Measurements from ENCODE around the gene ATG13.

Gene ATG13

DNA sequence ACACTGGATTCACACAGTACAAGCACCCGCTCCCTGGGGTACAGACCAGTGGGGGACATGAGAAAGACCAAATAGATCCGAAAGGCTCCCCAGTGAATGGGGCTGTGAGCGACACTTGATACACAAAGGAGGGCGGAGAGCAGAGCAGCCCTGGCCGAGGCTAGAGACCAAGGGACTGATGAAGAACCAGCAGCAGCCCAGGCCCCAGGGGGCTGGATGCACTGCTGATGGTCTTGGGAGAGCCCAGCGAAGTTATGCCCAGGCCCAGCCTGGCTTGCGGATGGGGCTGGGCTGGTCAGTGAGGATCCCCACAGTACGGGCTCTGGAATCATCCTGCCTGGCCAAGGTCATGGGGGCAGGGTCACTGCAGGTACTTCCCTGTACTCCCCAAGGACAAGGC, 59.8 kb downstream of the ATG13 start:
- H3K4me3 ChIP-seq (ENCODE audit: low read depth, low read length), result no peak overlapping the region
- TF ChIP-seq, protein P1, sequence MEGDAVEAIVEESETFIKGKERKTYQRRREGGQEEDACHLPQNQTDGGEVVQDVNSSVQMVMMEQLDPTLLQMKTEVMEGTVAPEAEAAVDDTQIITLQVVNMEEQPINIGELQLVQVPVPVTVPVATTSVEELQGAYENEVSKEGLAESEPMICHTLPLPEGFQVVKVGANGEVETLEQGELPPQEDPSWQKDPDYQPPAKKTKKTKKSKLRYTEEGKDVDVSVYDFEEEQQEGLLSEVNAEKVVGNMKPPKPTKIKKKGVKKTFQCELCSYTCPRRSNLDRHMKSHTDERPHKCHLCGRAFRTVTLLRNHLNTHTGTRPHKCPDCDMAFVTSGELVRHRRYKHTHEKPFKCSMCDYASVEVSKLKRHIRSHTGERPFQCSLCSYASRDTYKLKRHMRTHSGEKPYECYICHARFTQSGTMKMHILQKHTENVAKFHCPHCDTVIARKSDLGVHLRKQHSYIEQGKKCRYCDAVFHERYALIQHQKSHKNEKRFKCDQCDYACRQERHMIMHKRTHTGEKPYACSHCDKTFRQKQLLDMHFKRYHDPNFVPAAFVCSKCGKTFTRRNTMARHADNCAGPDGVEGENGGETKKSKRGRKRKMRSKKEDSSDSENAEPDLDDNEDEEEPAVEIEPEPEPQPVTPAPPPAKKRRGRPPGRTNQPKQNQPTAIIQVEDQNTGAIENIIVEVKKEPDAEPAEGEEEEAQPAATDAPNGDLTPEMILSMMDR (IDR thresholded peaks at IDR 0.05; ENCODE audit: low read depth, low read length), result no peak
- in situ Hi-C loops (cut with HindIII; ENCODE audit: low sequenced_read_pairs), result no loop called here
- DNase-seq (ENCODE audit: low read depth, low spot score), result no peak

DNA sequence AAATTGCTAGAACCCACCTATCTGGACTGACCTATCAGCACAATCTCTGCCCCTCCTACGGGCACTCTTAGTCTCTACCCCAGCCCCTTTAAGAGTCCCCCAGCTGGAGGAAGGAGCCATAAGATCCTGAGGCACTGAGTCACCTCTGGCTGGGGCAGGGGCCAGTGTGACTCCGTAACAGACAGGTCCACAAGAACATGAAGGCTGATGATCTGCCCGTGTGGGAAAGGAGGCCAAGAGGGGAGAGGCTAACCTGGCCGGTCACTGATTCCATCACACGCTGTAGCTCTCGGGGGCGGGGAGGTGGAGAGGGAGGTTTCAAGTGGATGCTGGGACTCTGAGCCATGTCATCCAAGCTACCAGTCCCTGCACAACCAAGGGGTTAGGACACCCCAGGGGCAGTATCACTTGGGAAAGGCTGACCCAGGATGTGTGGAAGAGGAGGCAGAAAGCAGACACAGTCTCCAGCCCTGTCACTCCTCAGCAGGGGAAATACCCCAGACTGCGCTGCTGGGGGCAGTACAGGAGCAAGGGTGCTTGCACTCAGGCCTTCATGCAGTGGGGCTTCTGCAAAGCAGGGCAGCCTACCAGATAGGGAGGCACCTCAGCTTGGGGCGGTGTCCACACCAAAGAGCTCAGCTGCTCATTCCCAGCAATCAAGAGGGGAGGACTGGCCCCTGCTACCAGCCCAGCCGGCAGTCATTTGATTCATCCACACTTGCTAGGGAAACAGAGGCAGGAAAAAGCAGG, 60.8 kb downstream of the ATG13 start:
- in situ Hi-C loops (cut with HindIII; ENCODE audit: low sequenced_read_pairs), result no loop called here
- no peak overlapping the region for H3K4me3 ChIP-seq (ENCODE audit: low read depth, low read length)
- TF ChIP-seq, protein P1 (IDR thresholded peaks at IDR 0.05; ENCODE audit: low read depth, low read length), result no peak
- no peak for DNase-seq (ENCODE audit: low read depth, low spot score)

DNA sequence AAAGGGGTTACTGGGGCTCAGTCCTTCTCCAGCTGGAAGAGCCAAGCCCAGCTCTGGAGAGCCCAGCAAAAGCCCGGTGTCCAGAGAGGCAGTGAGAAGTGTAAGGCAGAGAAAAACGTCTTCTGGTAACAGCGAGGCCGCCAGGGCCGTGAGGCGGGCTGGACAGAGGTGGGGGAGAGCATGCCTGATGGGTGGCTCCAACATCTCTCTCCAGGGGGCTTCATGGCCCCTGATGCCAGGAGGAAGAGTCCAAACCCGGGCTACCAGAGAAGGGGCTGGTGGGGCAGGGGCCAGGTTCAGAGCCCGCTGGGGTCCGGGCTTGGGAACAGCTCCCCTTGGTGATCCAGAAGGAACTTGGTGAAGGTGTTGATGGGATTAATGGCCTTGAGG, 61.4 kb downstream of the ATG13 start:
- no peak for DNase-seq (ENCODE audit: low read depth, low spot score)
- no peak overlapping the region for H3K4me3 ChIP-seq (ENCODE audit: low read depth, low read length)
- TF ChIP-seq, protein P1 (IDR thresholded peaks at IDR 0.05; ENCODE audit: low read depth, low read length), result no peak
- in situ Hi-C loops (cut with HindIII; ENCODE audit: low sequenced_read_pairs), result no loop called here

DNA sequence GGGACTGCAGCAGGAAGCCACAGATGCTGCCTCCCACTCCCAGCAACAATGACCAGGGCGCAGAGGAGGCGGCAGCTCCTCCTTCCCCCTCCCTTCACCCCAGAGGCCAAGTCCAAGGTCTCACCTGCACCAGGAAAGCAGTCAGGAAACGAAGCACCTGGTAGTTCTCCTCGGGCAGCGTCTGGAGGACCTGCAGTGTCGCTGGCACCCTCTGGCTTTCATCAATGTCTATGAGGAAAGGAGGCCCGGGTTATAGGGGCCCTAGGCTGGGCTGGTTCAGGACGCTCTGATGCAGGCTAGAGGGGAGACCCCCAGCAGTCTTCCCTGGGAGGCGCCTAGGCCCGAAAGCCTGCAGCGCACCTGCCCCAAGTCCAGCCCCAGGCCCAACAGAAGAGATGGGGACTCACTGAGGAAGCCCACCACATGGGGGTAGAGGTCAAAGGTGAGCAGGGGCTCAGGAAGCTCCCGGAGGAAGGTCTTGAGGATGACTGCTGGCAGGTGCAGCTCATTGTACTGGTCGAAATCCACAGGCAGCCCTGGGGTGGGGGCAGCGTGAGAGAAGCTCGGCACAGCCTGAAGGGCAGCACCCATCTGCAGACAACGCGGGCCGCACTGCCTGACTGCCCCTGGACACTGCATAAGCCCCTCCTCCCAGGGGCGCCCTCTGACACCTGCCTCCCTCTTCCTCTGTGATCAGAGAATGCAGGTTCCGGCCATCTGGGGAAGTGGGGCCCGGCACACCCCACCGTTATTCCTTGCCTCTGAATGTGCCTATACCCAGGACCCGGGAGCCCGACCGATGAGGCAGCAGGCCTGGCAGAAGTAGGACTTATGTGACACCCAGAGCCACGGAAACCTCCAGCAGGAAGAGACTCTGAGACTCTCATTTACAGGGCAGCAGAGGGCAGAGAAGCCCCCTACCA, 62.1 kb downstream of the ATG13 start:
- TF ChIP-seq, protein P1 (IDR thresholded peaks at IDR 0.05; ENCODE audit: low read depth, low read length), result no peak

DNA sequence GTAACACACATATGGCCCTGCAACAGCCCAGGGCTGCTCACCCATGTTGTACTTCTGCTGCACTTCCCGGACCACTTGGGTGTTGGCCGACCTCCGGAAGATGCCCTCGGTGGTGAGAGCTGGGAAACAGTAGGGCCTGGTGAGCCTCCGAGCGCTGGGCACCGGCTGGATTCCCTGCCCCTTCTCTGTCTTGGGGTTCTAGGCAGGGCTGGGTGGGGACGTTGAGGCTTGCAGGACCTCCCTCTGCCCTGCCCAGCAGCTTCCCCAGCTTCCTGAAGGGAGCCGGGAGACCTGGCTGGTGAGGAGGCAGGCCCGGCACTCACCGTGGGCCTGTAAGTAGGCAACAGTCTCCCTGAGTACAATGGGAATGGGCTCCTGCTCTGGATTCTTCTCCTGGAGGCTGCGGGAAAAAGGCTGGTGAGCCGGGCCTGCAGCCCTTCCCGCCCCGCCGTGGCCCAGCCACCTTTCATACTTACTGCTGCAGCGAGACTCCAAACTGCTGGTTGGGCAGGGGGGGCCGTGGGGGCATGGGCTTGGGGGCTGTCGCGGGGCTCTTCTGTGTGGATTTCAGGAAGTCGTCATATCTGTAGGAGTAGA, 62.9 kb downstream of the ATG13 start:
- TF ChIP-seq, protein P1 (IDR thresholded peaks at IDR 0.05; ENCODE audit: low read depth, low read length), result no peak
- DNase-seq (ENCODE audit: low read depth, low spot score), result no peak
- H3K4me3 ChIP-seq (ENCODE audit: low read depth, low read length), result no peak overlapping the region
- in situ Hi-C loops (cut with HindIII; ENCODE audit: low sequenced_read_pairs), result no loop called here

More for the DNA sequence above, 62.1 kb downstream of the ATG13 start:
- H3K4me3 ChIP-seq (ENCODE audit: low read depth, low read length), result no peak overlapping the region
- in situ Hi-C loops (cut with HindIII; ENCODE audit: low sequenced_read_pairs), result no loop called here
- DNase-seq (ENCODE audit: low read depth, low spot score), result no peak

DNA sequence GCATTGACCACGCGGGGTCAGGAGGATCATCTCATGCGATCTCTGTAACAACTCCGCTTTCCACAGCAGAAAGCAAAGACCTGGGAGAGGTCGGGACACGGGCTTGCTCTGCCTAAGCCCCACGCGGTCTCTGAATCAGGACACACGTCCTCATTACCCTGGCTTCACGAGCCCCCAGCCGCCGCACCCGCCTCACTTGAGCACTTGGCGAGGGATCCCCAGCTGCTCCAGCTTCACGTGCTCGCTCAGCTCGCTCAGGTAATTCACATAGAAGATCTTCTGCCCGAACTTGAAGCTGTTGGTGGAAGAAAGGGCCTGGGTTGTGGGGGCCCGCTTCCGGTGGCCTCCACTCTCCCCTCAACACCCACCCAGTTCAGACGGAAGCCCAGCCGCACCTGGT, 63.5 kb downstream of the ATG13 start:
- no peak overlapping the region for H3K4me3 ChIP-seq (ENCODE audit: low read depth, low read length)
- no peak for DNase-seq (ENCODE audit: low read depth, low spot score)

More for the DNA sequence above, 63.5 kb downstream of the ATG13 start:
- TF ChIP-seq, protein P1 (IDR thresholded peaks at IDR 0.05; ENCODE audit: low read depth, low read length), result no peak
- in situ Hi-C loops (cut with HindIII; ENCODE audit: low sequenced_read_pairs), result no loop called here
